ENCODE measurements around the gene OPCML. TPM values are rescaled to one million over a fixed set of nuclear protein-coding genes. Genes with fewer than 3 reads are reported as not detected.

Gene OPCML
- polyA plus RNA-seq, 1 donor (not counting 4 experiments of a cell fraction or from before 2014, with no cell fraction given) = 0.04 TPM

GRCh38 chr11:133519560-133519959, 12.7 kb downstream of the OPCML start:
- no peak for FAIRE-seq
- dilution Hi-C loops (cut with MboI; ENCODE audit: extremely low pct_ligation_motif_present, low sequenced_read_pairs) = no loop called here
- H4K20me1 ChIP-seq (ENCODE audit: control insufficient read depth, extremely low read depth, insufficient read depth, low read length) = no peaks in the 10 kb centered on the region

GRCh38 chr11:133518702-133519264, 13.5 kb downstream of the OPCML start:
- Histone ChIP-seq H3K9me1 (ENCODE audit: control insufficient read depth, extremely low read depth, insufficient read depth, low read length) (no peaks in the 10 kb centered on the region), H3K9ac (ENCODE audit: control insufficient read depth, extremely low read depth, insufficient read depth, low read length) (no peak overlapping the region), H2AFZ (ENCODE audit: control insufficient read depth, low read length) (no peak overlapping the region), H3K36me3 (ENCODE audit: control insufficient read depth in 2 of 2, extremely low read depth in 1 of 2, insufficient read depth in 2 of 2, low read length in 2 of 2) (no peaks in the 10 kb centered on the region), H4K20me1 (ENCODE audit: control insufficient read depth, extremely low read depth, insufficient read depth, low read length) (no peaks in the 10 kb centered on the region), H3K27me3 (ENCODE audit: control insufficient read depth, extremely low read depth, insufficient read depth, low read length) (no peaks in the 10 kb centered on the region), H3K9me3 (ENCODE audit: control insufficient read depth, low read depth, low read length) (no peaks in the 10 kb centered on the region), H3K27ac (ENCODE audit: control insufficient read depth, insufficient read depth, low read length) (no peak overlapping the region), H3K4me2 (ENCODE audit: control insufficient read depth, extremely low read depth, insufficient read depth, low read depth, low read length) (no peak overlapping the region), H3K4me1 (ENCODE audit: control insufficient read depth, extremely low read depth, insufficient read depth, low read length) (no peaks in the 10 kb centered on the region), H3K4me3 (ENCODE audit: control insufficient read depth in 2 of 3, extremely low read depth in 1 of 3, insufficient read depth in 2 of 3, low read depth in 1 of 3, low read length in 3 of 3) (no peak overlapping the region), H3K79me2 (ENCODE audit: control insufficient read depth, insufficient read depth, low read length) (no peaks in the 10 kb centered on the region)
- no peak for DNase-seq (ENCODE audit: low read depth, low spot score)
- FAIRE-seq = no peak
- dilution Hi-C loops (cut with MboI; ENCODE audit: extremely low pct_ligation_motif_present, low sequenced_read_pairs) = no loop called here
- TF ChIP-seq CTCF (optimal IDR thresholded peaks at IDR 0.05 in 1 of 3, IDR thresholded peaks at IDR 0.05 in 1 of 3, conservative IDR thresholded peaks at IDR 0.05 in 1 of 3; ENCODE audit: extremely low read depth in 1 of 3, insufficient read depth in 2 of 3, low read length in 3 of 3) = no peak

More at GRCh38 chr11:133519560-133519959, 12.7 kb downstream of the OPCML start:
- H3K9me1 ChIP-seq (ENCODE audit: control insufficient read depth, extremely low read depth, insufficient read depth, low read length) = no peaks in the 10 kb centered on the region
- TF ChIP-seq EZH2 (IDR thresholded peaks at IDR 0.05; ENCODE audit: low read length) (no peak), CTCF (optimal IDR thresholded peaks at IDR 0.05 in 1 of 3, IDR thresholded peaks at IDR 0.05 in 1 of 3, conservative IDR thresholded peaks at IDR 0.05 in 1 of 3; ENCODE audit: extremely low read depth in 1 of 3, insufficient read depth in 2 of 3, low read length in 3 of 3) (no peak)
- H3K4me1 ChIP-seq (ENCODE audit: control insufficient read depth, extremely low read depth, insufficient read depth, low read length) = no peaks in the 10 kb centered on the region
- no peak overlapping the region for H3K27ac ChIP-seq (ENCODE audit: control insufficient read depth, insufficient read depth, low read length)
- H3K27me3 ChIP-seq (ENCODE audit: control insufficient read depth, extremely low read depth, insufficient read depth, low read length) = no peaks in the 10 kb centered on the region
- no peaks in the 10 kb centered on the region for H3K36me3 ChIP-seq (ENCODE audit: control insufficient read depth in 2 of 2, extremely low read depth in 1 of 2, insufficient read depth in 2 of 2, low read length in 2 of 2)
- H3K9me3 ChIP-seq (ENCODE audit: control insufficient read depth, low read depth, low read length) = no peaks in the 10 kb centered on the region
- no peak for DNase-seq (ENCODE audit: low read depth, low spot score)
- no peak overlapping the region for H3K4me3 ChIP-seq (ENCODE audit: control insufficient read depth in 2 of 3, extremely low read depth in 1 of 3, insufficient read depth in 2 of 3, low read depth in 1 of 3, low read length in 3 of 3)
- H3K4me2 ChIP-seq (ENCODE audit: control insufficient read depth, extremely low read depth, insufficient read depth, low read depth, low read length) = no peak overlapping the region
- no peak overlapping the region for H3K9ac ChIP-seq (ENCODE audit: control insufficient read depth, extremely low read depth, insufficient read depth, low read length)
- H2AFZ ChIP-seq (ENCODE audit: control insufficient read depth, low read length) = no peak overlapping the region
- no peaks in the 10 kb centered on the region for H3K79me2 ChIP-seq (ENCODE audit: control insufficient read depth, insufficient read depth, low read length)

Measured in keratinocyte (primary cell).